GM12891 (cell line): Measurements from ENCODE around the gene CTCF.
A peak's percentile ranks its signal among the peaks of the same experiment; 100 is the strongest.

Experiments
- DNase-seq: peaks from one replicate; pipeline ENCODE4 v3.0.0; 2011; ENCODE audit warnings: low spot score; ENCODE audit not compliant: insufficient read length
- FAIRE-seq: peaks from 2 replicates; lab custom pipeline; 2011; peaks lifted over from hg19 to GRCh38; lab: Jason Lieb, UNC
- PAX5 ChIP-seq: IDR thresholded peaks from 2 replicates; pipeline ENCODE4 v1.6.1; 2011; ENCODE audit warnings: low read length, moderate library complexity, mild to moderate bottlenecking; ENCODE audit not compliant: insufficient read depth, severe bottlenecking
- POLR2A ChIP-seq: IDR thresholded peaks from 2 replicates; pipeline ENCODE4 v1.6.1; 2011; ENCODE audit warnings: low read depth, low read length, control low read depth
- POLR2AphosphoS5 ChIP-seq: IDR thresholded peaks from 2 replicates; pipeline ENCODE4 v1.6.1; 2011; ENCODE audit warnings: low read depth, low read length, control low read depth
- POU2F2 ChIP-seq: IDR thresholded peaks from 2 replicates; pipeline ENCODE4 v1.6.1; 2011; ENCODE audit warnings: low read depth, mild to moderate bottlenecking, control low read depth, low read length, moderate library complexity
- SPI1 ChIP-seq: IDR thresholded peaks from 2 replicates; pipeline ENCODE4 v1.6.1; 2011; ENCODE audit warnings: low read depth, low read length, control low read depth
- TAF1 ChIP-seq: IDR thresholded peaks from 2 replicates; pipeline ENCODE4 v1.6.1; 2011; ENCODE audit warnings: low read depth, low read length, control low read depth

The CTCF gene

DNA sequence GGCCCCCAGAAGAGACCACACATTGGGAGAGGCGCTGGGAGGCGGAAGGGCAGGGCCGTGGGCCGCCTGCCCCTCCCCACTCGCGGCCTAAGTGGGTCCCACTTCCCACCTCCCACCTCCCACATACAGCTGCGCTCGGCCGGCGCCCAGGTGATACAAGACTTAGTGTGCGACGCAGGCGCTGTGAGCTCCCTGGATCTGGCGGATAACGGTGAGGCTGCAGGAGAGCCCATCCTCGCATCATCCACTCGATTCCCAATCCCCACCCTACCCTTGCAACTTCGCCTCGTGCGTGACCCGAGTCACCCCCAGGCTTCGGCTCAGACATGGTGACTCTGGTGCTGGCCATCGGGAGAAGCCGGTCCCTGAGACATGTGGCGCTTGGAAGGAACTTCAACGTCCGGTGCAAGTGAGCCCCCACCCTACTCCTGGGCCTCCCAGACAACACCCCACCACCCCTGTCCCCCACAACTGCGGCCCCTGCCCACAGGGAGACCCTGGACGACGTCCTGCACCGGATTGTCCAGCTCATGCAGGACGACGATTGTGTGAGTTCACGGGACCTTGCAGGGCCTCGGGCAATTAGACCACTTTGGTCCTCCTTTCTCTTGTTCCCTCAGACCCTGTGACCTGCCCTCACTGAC is 86.6 kb downstream of the CTCF start:
- TF ChIP-seq TAF1 (no peak), PAX5 (no peak), POU2F2 (no peak), SPI1 (no peak), POLR2AphosphoS5 (no peak), POLR2A (no peak)
- no peak for FAIRE-seq
- DNase-seq: no peak

DNA sequence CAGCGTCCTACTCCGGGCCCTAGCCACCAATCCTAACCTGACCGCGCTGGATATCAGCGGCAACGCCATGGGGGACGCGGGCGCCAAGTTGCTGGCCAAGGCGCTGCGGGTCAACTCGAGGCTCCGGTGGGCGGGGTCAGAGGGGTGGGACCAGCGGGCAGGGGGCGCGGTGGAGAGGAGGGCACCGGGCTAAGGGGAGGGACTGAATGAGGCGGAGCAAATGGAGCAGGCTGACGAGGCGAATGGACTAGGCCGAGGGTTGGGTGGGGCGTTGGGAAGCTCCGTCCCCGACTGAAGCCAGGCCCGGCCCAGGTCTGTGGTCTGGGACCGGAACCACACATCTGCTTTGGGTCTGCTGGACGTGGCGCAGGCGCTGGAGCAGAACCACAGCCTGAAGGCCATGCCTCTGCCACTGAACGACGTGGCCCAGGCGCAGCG is 87.2 kb downstream of the CTCF start:
- DNase-seq (no peak), FAIRE-seq (no peak)
- TF ChIP-seq POU2F2 (no peak), POLR2AphosphoS5 (no peak), POLR2A (no peak), PAX5 (no peak), TAF1 (no peak), SPI1 (no peak)

DNA sequence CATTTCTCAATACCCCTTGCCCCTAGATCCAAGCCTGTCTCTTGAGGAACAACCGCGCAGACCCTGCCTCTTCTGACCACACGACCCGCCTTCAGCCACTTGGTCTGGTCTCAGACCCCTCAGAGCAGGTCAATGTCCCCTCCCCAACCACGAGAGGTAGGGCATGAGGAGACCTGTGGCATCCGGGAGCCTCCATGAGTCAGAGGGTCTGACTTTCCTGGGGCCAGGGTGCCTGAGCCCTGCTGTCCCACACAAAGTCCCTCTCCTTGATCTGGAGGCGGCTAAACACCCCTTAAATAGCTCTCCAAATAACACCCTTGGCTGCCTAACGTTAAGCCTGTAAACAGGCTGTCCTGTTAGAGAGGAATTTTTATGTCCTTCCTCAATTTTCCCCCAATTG is 87.7 kb downstream of the CTCF start:
- FAIRE-seq: no peak
- TF ChIP-seq POLR2AphosphoS5 (no peak), POLR2A (no peak), PAX5 (no peak), TAF1 (no peak), POU2F2 (no peak), SPI1 (no peak)
- no peak for DNase-seq

DNA sequence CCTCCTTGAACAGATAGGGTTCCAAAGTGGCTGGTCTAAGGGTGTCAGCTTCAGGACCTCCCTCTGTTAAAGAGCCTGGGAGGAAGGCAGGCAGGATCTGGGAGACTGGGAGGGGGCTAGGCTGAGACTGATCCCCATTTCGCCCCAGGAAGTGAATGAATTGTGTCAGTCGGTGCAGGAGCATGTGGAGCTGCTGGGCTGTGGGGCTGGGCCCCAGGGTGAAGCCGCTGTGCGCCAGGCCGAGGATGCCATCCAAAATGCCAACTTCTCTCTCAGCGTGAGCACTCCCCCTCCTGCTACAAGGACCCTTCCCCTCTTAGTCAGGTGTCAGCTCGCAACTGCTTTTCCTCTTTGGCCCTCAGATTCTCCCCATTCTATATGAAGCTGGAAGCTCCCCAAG is 88.7 kb downstream of the CTCF start:
- no peak for FAIRE-seq
- TF ChIP-seq POU2F2 (no peak), SPI1 (no peak), POLR2A (no peak), PAX5 (no peak), POLR2AphosphoS5 (no peak)

DNA sequence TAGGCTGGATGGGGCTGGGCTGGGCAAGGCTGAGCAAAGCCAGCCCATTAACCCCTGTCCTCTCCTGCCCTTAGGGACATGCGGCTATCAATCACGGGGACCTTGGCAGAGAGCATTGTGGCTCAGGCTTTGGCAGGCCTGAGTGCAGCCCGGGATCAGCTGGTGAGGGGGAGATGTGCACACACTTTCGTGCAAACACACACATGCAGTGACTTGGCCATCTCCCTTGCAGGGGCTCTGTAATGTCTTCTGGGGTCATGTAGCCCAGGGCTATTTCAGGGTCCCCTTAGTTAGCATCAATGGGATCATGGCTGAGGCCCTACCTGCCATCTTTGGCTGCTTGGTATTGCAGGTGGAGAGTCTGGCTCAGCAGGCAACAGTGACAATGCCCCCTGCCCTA is 89.5 kb downstream of the CTCF start:
- no peak for TF ChIP-seq PAX5
- no peak for TF ChIP-seq POLR2AphosphoS5
- TF ChIP-seq POLR2A: no peak
- TF ChIP-seq POU2F2: no peak
- no peak for TF ChIP-seq SPI1
- TF ChIP-seq TAF1: no peak
- DNase-seq: no peak
- no peak for FAIRE-seq

More for the DNA sequence above, 88.7 kb downstream of the CTCF start:
- no peak for DNase-seq

DNA sequence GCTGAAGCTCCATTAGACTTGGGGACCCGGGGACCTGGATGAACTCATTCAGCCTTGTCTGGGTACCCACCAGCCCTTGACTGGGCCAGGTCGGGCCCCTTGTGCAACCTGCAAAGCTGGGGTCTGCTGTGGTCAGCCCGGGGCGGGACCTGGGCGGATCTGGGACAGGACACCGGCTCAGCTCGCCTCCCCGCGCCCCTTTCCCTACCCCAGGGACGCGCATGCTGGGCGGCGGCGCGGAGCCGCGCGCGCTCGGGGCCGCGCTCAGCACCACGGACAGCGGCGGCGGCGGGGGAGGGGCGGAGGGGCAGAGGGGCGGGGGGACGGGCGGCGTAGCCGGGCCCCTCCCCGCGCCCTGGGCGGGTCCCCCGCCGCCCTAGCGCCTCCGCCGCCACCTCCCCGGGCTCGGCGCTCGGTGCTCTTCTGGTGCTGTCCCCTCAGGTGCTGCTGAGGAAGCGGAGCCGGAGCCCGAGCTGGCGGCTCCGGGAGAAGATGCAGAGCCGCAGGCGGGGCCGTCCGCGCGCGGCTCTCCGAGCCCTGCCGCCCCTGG is 90.3 kb downstream of the CTCF start:
- no peak for DNase-seq
- no peak for TF ChIP-seq SPI1
- TF ChIP-seq POLR2AphosphoS5: no peak
- TF ChIP-seq POLR2A: no peak
- TF ChIP-seq TAF1: no peak
- TF ChIP-seq PAX5: no peak
- FAIRE-seq: no peak

DNA sequence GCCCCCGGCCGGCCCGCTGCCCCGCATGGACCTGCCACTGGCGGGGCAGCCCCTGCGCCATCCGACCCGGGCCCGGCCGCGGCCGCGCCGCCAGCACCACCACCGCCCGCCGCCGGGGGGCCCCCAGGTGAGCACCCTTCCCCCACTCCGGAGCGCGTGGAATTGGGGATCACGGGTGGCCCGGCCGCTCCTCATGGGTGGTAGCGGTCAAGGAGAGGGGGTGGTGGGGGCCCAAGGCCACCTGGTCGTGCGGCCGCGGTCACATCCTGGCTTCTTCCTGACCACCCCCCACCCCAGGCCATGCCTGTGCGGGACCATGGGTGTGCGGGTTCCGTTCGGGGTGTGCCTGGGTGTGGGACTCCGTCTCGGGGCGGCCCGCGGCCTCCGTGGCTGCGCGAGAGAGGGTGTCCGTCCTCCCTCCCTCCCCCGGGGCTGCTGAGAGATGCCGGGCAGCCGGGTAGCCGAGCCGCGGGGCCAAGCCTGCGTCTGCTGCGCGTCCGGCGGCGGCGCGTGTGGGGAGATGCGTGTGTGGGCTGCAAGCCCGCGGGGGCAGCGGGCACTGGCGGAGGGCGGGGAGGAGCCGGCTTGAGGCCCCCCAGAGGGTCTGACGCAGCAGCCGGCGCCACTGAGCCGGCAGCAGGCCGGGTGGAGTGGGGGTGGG is 90.9 kb downstream of the CTCF start:
- no peak for TF ChIP-seq POLR2A
- TF ChIP-seq TAF1: no peak
- TF ChIP-seq POLR2AphosphoS5: no peak
- no peak for TF ChIP-seq PAX5
- TF ChIP-seq SPI1: no peak
- no peak for TF ChIP-seq POU2F2
- FAIRE-seq: no peak
- DNase-seq: no peak

DNA sequence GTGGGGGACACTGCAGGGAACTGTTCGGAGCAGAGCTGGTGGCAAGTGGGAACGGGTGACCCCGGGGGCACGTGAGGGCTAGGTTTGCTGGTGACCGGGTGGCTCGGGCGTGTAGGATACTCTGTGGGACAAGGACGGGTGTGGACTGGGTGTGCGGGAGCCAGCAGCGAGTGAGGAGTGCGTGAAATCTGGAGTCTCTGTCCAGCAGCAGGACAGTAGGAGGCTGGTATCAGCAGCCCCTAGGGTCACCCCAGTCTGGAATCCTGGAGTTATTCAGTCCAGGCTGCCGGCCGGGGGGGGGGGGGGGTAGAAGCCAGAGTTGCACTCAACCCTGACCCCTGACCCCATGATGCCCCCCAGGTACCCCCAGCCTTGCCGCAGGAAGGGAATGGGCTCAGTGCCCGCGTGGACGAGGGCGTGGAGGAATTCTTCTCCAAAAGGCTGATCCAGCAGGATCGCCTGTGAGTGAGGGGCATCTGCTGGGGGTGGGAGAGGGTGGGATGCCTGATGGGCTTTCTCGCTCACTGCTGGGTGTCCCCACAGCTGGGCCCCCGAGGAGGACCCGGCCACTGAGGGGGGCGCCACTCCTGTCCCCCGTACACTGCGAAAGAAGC is 91.6 kb downstream of the CTCF start:
- TF ChIP-seq POLR2A: no peak
- no peak for TF ChIP-seq PAX5
- TF ChIP-seq TAF1: no peak
- TF ChIP-seq POLR2AphosphoS5: no peak
- no peak for TF ChIP-seq SPI1
- TF ChIP-seq POU2F2: no peak
- DNase-seq: no peak
- FAIRE-seq: no peak

DNA sequence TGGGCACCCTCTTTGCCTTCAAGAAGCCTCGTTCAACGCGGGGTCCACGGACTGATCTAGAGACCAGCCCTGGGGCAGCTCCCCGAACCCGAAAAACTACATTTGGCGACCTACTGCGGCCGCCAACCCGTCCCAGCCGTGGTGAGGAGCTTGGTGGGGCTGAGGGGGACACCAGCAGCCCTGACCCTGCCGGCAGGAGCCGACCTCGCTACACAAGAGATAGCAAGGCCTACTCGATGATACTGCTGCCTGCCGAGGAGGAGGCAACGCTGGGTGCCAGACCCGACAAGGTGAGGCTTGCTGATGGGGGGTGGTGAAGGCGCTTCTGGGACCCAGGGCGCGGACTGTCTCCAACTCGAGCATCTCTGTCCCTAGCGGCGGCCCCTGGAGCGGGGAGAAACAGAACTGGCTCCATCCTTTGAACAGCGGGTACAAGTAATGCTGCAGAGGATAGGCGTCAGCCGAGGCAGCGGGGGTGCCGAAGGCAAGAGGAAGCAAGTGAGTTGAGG is 92.1 kb downstream of the CTCF start:
- TF ChIP-seq POU2F2 (no peak), PAX5 (no peak)
- DNase-seq: no peak
- no peak for FAIRE-seq

DNA sequence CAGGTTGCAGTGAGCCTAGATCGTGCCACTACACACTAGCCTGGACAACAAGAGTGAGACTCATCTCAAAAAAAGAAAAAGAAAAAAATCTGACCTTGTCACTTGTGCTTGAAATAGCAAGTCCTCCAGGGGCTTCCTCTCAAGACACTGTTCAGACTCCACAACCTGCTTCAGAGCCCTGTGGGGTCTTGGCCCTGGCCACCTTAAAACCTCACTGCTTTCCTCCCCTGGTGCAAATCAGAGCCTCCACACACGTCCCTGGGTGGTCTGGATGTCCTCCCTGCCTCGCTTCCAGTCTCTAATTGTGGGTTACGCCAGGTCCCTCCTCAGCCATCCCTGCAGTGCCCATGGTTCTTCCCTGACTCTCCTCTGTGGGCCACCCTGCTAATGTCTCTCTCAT is 93.0 kb downstream of the CTCF start:
- TF ChIP-seq POU2F2: 0 out of 2 replicates have a peak, but pooled peaks have one; percentile 27
- no peak for TF ChIP-seq POLR2AphosphoS5
- DNase-seq: no peak
- FAIRE-seq: no peak
